Stomach (tissue), 9 donors: ENCODE data around the gene PDCD7. TPM values are rescaled to one million over a fixed set of nuclear protein-coding genes. Genes with fewer than 3 reads are reported as not detected.

Experiments used
- DNase-seq, 2 donors: peaks; one replicate each; pipeline versions ENCODE4 v3.0.0 to v3.0.0-alpha.2; 2013 to 2019
- H3K27ac ChIP-seq, 5 donors: fragments of 200-600 bp in 4 of 5; sonication (generic) in 4 of 5; one replicate each; pipeline ENCODE4 v1.5.1; 2013 to 2019; ENCODE audit warnings: mild to moderate bottlenecking in 1 of 5, moderate library complexity in 1 of 5
- H3K27me3 ChIP-seq, 3 donors: fragments of 200-600 bp; sonication (generic); one replicate each; pipeline ENCODE4 v1.5.1; 2017 to 2019; ENCODE audit warnings: mixed run types in 1 of 3
- H3K36me3 ChIP-seq, 4 donors: fragments of 200-600 bp; sonication (generic); 1 replicate in 3 of 4; 2 replicates in 1 of 4; pipeline ENCODE4 v1.5.1; 2016 to 2019
- H3K4me1 ChIP-seq, 4 donors: fragments of 200-600 bp; sonication (generic); one replicate each; pipeline ENCODE4 v1.5.1; 2016 to 2019
- H3K4me3 ChIP-seq, 4 donors: fragments of 200-600 bp; sonication (generic) in 3 of 4; one replicate each; pipeline ENCODE4 v1.5.1; 2016 to 2019; ENCODE audit warnings: mild to moderate bottlenecking in 1 of 4
- H3K9me3 ChIP-seq, 4 donors: fragments of 200-600 bp; sonication (generic); one replicate each; pipeline ENCODE4 v1.5.1; 2016 to 2019
- CTCF ChIP-seq, 7 experiments: fragments of 450-650 bp in 4 of 7; fragments of 200-600 bp in 3 of 7; sonication (generic) in 3 of 7; IDR thresholded peaks; one replicate each; pipeline ENCODE4 v1.5.1; 2016 to 2019; ENCODE audit warnings: antibody characterized with exemption in 7 of 7, control low read depth in 2 of 7, mild to moderate bottlenecking in 1 of 7
- EP300 ChIP-seq: sonication (generic); formaldehyde crosslinking; IDR thresholded peaks from one replicate; pipeline ENCODE4 v1.6.1; 2017; ENCODE audit warnings: antibody characterized with exemption
- POLR2A ChIP-seq, 4 donors: fragments of 450-650 bp; IDR thresholded peaks; one replicate each; pipeline ENCODE4 v1.6.1; 2016; ENCODE audit warnings: antibody characterized with exemption in 4 of 4, control low read depth in 2 of 4, mild to moderate bottlenecking in 1 of 4, moderate library complexity in 1 of 4
- POLR2AphosphoS5 ChIP-seq, 3 donors: sonication (generic); formaldehyde crosslinking; IDR thresholded peaks; one replicate each; pipeline ENCODE4 v1.6.1; 2016; ENCODE audit warnings: antibody characterized with exemption in 3 of 3
- WGBS, 5 donors: extraction: QIAGEN DNeasy Blood & Tissue Kit in 3 of 5; methylation state at CpG; one replicate each; pipeline versions ENCODE4 v1.1.5 to v1.1.7; 2013 to 2018; 5-methylcytosine and 5-hydroxymethylcytosine counted together
- intact Hi-C: fragments of 100-400 bp; cut with DNase I; formaldehyde crosslinking; loops from one replicate; pipeline ENCODE4 v1.15.1; 2023; ENCODE audit warnings: low total_unique reads
- polyA plus RNA-seq, 3 donors: library from polyadenylated mRNA; stranded (reverse); fragments of 200-250 nt; gene quantifications; one replicate each; pipeline ENCODE4 v1.2.3, GENCODE V29; 2013
- total RNA-seq, 5 donors: library from RNA; depleted of rRNA; stranded (reverse); fragments of >200 nt; gene quantifications; one replicate each; pipeline versions ENCODE4 v1.1.0 to v1.2.3, GENCODE V29; 2014 to 2016
- donor health status: healthy with polysubstance abuse.
- donor health status: Bipolar disorder and iron deficiency.
- donor health status: healthy.

Gene PDCD7
- total and polyA plus RNA-seq, 8 donors = 10.7 to 127 (median 17.0) TPM

GRCh38 chr15:65092911-65093792, 40.5 kb downstream of the PDCD7 start:
- peaks cover 4 to 20% (median 17%) of the 10 kb centered on the region in 4 donors for H3K36me3 ChIP-seq
- H3K4me1 ChIP-seq = peaks cover 0 to 48% (median 13%) of the 10 kb centered on the region in 4 donors
- H3K4me3 ChIP-seq = no peak overlapping the region
- no peaks in the 10 kb centered on the region for H3K9me3 ChIP-seq
- no peak for TF ChIP-seq POLR2A (IDR thresholded peaks at IDR 0.05)
- TF ChIP-seq EP300 = no peak
- no peak for TF ChIP-seq POLR2AphosphoS5 (IDR thresholded peaks at IDR 0.05)
- intact Hi-C loops = no loop called here
- H3K27me3 ChIP-seq = no peaks in the 10 kb centered on the region
- peak overlapping the region in 1 of 5 donors; percentile 27 for H3K27ac ChIP-seq
- 86 to 91% (median 88%) methylated on average over 15 to 17 of the region's 17 CpGs for WGBS, 5 donors
- no peak for DNase-seq

- DNase-seq = no peak
- Histone ChIP-seq H3K36me3 (peaks cover 0 to 10% (median 7%) of the 10 kb centered on the region in 4 donors), H3K4me3 (no peak overlapping the region), H3K27me3 (no peaks in the 10 kb centered on the region), H3K27ac (no peak overlapping the region), H3K9me3 (no peaks in the 10 kb centered on the region), H3K4me1 (peaks cover 0 to 57% (median 15%) of the 10 kb centered on the region in 4 donors)
- intact Hi-C loops = no loop called here
- 78 to 85% (median 79%) methylated on average over 12 of the region's 12 CpGs for WGBS, 5 donors
- TF ChIP-seq EP300 (no peak), POLR2AphosphoS5 (IDR thresholded peaks at IDR 0.05) (no peak), CTCF (IDR thresholded peaks at IDR 0.05) (no peak), POLR2A (IDR thresholded peaks at IDR 0.05) (no peak)
Measured at GRCh38 chr15:65091946-65092770, 41.5 kb downstream of the PDCD7 start.

GRCh38 chr15:65089206-65089824, 44.3 kb downstream of the PDCD7 start:
- peak in 1 of 2 donors; percentile 46 for DNase-seq
- Histone ChIP-seq H3K4me1 (peaks cover 0 to 54% (median 15%) of the 10 kb centered on the region in 4 donors), H3K9me3 (no peaks in the 10 kb centered on the region), H3K36me3 (peaks cover 0 to 3% (median 0%) of the 10 kb centered on the region in 4 donors), H3K27me3 (peaks cover 0 to 11% (median 0%) of the 10 kb centered on the region in 3 donors), H3K4me3 (no peak overlapping the region), H3K27ac (peak overlapping the region in 4 of 5 donors; percentile 52 to 87 (median 79))
- intact Hi-C loops = loop anchor here (10.0 kb wide), 1 partner anchor 55 kb away; no protein-coding TSS in a partner anchor
- no peak for TF ChIP-seq EP300
- no peak for TF ChIP-seq POLR2A (IDR thresholded peaks at IDR 0.05)
- peak in 1 of 3 donors; percentile 14 for TF ChIP-seq POLR2AphosphoS5 (IDR thresholded peaks at IDR 0.05)
- no peak for TF ChIP-seq CTCF (IDR thresholded peaks at IDR 0.05)
- WGBS, 5 donors = 21 to 50% (median 36%) methylated on average over 5 of the region's 5 CpGs

- Histone ChIP-seq H3K36me3 (peaks cover 0 to 3% (median 0%) of the 10 kb centered on the region in 4 donors), H3K27me3 (peaks cover 0 to 17% (median 0%) of the 10 kb centered on the region in 3 donors), H3K4me3 (no peak overlapping the region), H3K27ac (peak overlapping the region in 4 of 5 donors; percentile 52 to 87 (median 79)), H3K4me1 (peaks cover 0 to 57% (median 17%) of the 10 kb centered on the region in 4 donors), H3K9me3 (no peaks in the 10 kb centered on the region)
- no peak for DNase-seq
- intact Hi-C loops = loop anchor here (10.0 kb wide), 1 partner anchor 54 kb away; no protein-coding TSS in a partner anchor
- no peak for TF ChIP-seq CTCF (IDR thresholded peaks at IDR 0.05)
- TF ChIP-seq EP300 = no peak
- no peak for TF ChIP-seq POLR2AphosphoS5 (IDR thresholded peaks at IDR 0.05)
- 44 to 63% (median 54%) methylated on average over 4 to 6 of the region's 6 CpGs for WGBS, 5 donors
Measured at GRCh38 chr15:65088643-65089021, 45.0 kb downstream of the PDCD7 start.
